ENCODE data around the gene BAIAP2L2. TPM values are rescaled to one million over a fixed set of nuclear protein-coding genes. Genes with fewer than 3 reads are reported as not detected.

The BAIAP2L2 gene
- total and polyA plus RNA-seq, 2 experiments from 2014 or later: 3.9 to 5.6 TPM

- ATAC-seq (no peak), DNase-seq (ENCODE audit: low spot score) (no peak)
- no peak overlapping the region for H3K4me2 ChIP-seq
- Mint-ChIP-seq H3K9me3 (no peaks in the 10 kb centered on the region), H3K27ac (no peak overlapping the region), H3K36me3 (ENCODE audit: low read depth) (no peaks in the 10 kb centered on the region; the same call in 2 of the 3 replicates), H3K4me1 (peaks cover 4% of the 10 kb centered on the region), H3K27me3 (ENCODE audit: insufficient read depth, low read depth, poor library complexity) (peaks cover 4% of the 10 kb centered on the region), H3K4me3 (no peak overlapping the region)
- TF ChIP-seq ETS1 (IDR thresholded peaks at IDR 0.05) (no peak), POLR2AphosphoS5 (IDR thresholded peaks at IDR 0.05; ENCODE audit: low read depth) (no peak)
- TF ChIP-seq, protein P1, sequence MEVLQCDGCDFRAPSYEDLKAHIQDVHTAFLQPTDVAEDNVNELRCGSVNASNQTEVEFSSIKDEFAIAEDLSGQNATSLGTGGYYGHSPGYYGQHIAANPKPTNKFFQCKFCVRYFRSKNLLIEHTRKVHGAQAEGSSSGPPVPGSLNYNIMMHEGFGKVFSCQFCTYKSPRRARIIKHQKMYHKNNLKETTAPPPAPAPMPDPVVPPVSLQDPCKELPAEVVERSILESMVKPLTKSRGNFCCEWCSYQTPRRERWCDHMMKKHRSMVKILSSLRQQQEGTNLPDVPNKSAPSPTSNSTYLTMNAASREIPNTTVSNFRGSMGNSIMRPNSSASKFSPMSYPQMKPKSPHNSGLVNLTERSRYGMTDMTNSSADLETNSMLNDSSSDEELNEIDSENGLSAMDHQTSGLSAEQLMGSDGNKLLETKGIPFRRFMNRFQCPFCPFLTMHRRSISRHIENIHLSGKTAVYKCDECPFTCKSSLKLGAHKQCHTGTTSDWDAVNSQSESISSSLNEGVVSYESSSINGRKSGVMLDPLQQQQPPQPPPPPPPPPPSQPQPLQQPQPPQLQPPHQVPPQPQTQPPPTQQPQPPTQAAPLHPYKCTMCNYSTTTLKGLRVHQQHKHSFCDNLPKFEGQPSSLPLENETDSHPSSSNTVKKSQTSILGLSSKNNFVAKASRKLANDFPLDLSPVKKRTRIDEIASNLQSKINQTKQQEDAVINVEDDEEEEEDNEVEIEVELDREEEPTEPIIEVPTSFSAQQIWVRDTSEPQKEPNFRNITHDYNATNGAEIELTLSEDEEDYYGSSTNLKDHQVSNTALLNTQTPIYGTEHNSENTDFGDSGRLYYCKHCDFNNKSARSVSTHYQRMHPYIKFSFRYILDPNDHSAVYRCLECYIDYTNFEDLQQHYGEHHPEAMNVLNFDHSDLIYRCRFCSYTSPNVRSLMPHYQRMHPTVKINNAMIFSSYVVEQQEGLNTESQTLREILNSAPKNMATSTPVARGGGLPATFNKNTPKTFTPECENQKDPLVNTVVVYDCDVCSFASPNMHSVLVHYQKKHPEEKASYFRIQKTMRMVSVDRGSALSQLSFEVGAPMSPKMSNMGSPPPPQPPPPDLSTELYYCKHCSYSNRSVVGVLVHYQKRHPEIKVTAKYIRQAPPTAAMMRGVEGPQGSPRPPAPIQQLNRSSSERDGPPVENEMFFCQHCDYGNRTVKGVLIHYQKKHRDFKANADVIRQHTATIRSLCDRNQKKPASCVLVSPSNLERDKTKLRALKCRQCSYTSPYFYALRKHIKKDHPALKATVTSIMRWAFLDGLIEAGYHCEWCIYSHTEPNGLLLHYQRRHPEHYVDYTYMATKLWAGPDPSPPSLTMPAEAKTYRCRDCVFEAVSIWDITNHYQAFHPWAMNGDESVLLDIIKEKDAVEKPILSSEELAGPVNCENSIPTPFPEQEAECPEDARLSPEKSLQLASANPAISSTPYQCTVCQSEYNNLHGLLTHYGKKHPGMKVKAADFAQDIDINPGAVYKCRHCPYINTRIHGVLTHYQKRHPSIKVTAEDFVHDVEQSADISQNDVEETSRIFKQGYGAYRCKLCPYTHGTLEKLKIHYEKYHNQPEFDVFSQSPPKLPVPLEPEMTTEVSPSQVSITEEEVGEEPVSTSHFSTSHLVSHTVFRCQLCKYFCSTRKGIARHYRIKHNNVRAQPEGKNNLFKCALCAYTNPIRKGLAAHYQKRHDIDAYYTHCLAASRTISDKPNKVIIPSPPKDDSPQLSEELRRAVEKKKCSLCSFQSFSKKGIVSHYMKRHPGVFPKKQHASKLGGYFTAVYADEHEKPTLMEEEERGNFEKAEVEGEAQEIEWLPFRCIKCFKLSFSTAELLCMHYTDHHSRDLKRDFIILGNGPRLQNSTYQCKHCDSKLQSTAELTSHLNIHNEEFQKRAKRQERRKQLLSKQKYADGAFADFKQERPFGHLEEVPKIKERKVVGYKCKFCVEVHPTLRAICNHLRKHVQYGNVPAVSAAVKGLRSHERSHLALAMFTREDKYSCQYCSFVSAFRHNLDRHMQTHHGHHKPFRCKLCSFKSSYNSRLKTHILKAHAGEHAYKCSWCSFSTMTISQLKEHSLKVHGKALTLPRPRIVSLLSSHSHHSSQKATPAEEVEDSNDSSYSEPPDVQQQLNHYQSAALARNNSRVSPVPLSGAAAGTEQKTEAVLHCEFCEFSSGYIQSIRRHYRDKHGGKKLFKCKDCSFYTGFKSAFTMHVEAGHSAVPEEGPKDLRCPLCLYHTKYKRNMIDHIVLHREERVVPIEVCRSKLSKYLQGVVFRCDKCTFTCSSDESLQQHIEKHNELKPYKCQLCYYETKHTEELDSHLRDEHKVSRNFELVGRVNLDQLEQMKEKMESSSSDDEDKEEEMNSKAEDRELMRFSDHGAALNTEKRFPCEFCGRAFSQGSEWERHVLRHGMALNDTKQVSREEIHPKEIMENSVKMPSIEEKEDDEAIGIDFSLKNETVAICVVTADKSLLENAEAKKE (CRISPR knock-in tag; IDR thresholded peaks at IDR 0.05): no peak
- no peaks in the 10 kb centered on the region for H3K36me3 ChIP-seq (ENCODE audit: insufficient read depth)
- H3K27ac ChIP-seq (ENCODE audit: low read depth): no peak overlapping the region
- no peaks in the 10 kb centered on the region for H3K27me3 ChIP-seq (ENCODE audit: insufficient read depth)
- no peaks in the 10 kb centered on the region for H3K9me2 ChIP-seq (ENCODE audit: insufficient read depth)
- no peaks in the 10 kb centered on the region for H3K4me1 ChIP-seq (ENCODE audit: insufficient read depth)
- 0 out of 2 replicates have a peak, but pooled peaks cover 3% of the 10 kb centered on the region for H3F3A ChIP-seq (replicated peaks; ENCODE audit: low read depth)
- H2AFZ ChIP-seq: no peak overlapping the region
- no peak overlapping the region for H3K4me3 ChIP-seq
- H4K20me1 ChIP-seq (replicated peaks; ENCODE audit: insufficient read depth): no peaks in the 10 kb centered on the region
- no peaks in the 10 kb centered on the region for H3K79me2 ChIP-seq (replicated peaks; ENCODE audit: insufficient read depth)
Measured at GRCh38 chr22:38125751-38126201, 15.3 kb upstream of the BAIAP2L2 start.

DNA sequence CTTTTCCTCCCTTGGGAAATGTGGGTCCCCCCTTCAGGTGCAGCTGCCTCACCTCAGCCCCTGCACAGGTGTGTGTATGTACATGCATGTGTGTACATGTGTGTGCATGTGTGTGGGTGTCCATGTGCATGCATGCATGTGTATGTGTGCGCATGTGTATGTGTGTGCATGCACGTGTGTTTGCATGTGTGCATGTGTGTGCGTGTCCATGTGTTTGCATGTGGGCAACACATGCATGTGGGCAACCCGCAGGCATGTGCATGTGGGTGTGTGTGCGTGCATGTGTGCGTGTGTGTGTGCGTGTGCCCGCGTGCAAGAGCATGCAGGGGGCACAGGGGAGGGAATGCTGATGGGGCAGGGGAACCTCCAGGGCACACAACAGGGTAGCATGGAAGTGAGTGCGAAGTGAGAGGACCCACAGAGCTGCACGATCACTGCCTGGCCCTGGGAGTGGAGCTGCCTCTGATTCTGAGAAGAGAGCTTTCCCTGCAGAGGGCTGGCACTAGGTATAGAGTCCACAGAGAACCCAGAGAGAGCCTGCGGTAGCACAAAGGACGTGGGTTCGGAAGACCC lies 14.6 kb upstream of the BAIAP2L2 start:
- Histone ChIP-seq H4K20me1 (replicated peaks; ENCODE audit: insufficient read depth) (no peaks in the 10 kb centered on the region), H3F3A (replicated peaks; ENCODE audit: low read depth) (0 out of 2 replicates have a peak, but pooled peaks cover 3% of the 10 kb centered on the region), H3K27me3 (ENCODE audit: insufficient read depth) (no peaks in the 10 kb centered on the region), H3K4me3 (no peak overlapping the region), H3K36me3 (ENCODE audit: insufficient read depth) (no peaks in the 10 kb centered on the region), H3K4me1 (ENCODE audit: insufficient read depth) (no peaks in the 10 kb centered on the region), H3K27ac (ENCODE audit: low read depth) (no peak overlapping the region), H3K4me2 (no peak overlapping the region), H3K79me2 (replicated peaks; ENCODE audit: insufficient read depth) (no peaks in the 10 kb centered on the region), H3K9me2 (ENCODE audit: insufficient read depth) (no peaks in the 10 kb centered on the region), H2AFZ (no peak overlapping the region)
- Mint-ChIP-seq H3K4me1 (peaks cover 4% of the 10 kb centered on the region), H3K27ac (no peak overlapping the region), H3K36me3 (ENCODE audit: low read depth) (no peaks in the 10 kb centered on the region; the same call in 2 of the 3 replicates), H3K9me3 (no peaks in the 10 kb centered on the region), H3K4me3 (no peak overlapping the region), H3K27me3 (ENCODE audit: insufficient read depth, low read depth, poor library complexity) (peaks cover 2% of the 10 kb centered on the region)
- no peak for DNase-seq (ENCODE audit: low spot score)
- ATAC-seq: no peak
- TF ChIP-seq EZH2phosphoT487 (IDR thresholded peaks at IDR 0.05; ENCODE audit: unreplicated experiment) (no peak), REST (IDR thresholded peaks at IDR 0.05; ENCODE audit: unreplicated experiment) (no peak)
